ENCODE data around the gene HS3ST3B1. TPM values are rescaled to one million over a fixed set of nuclear protein-coding genes. Genes with fewer than 3 reads are reported as not detected.

The HS3ST3B1 gene
- polyA plus RNA-seq, 1 of the 3 experiments (the other 2 are of a cell fraction): 0.67 TPM

DNA sequence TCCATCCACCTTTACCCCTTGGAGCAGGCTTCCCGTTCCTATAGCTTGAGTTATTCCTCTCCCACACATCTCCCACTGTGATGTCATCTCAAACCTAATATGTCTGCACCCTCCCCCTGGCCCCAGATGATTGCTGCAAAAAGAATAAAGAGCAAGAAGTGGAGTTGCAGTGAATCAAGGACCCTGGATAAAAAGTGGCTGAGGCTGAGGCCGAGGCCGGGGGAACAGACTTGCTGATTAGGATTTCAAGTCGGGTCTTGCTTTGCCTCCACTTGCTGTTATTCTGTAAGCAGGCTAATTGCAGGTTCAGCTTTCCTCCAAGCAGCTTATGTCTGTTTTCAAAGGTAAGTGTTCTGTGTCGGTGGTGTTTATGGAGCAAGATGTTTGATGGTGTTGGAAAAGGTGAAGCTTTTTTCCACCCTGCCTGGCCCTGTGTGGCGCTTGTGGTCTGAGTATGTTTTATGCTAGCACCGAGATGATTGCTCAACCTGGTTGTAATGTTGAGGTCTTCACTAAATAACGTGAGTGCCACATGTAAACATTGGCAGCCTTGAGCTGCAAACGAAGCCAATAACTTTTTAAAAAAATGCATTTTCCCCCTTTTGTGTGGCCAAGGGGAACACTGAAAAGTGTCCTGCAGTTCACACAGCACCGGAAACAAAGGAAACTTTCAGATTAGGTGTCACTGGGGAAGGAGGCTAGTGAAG, 15.4 kb downstream of the HS3ST3B1 start:
- Histone ChIP-seq H3K27ac (ENCODE audit: low read depth in 2 of 2, low read length in 1 of 2) (no peak overlapping the region), H3K9ac (no peak overlapping the region), H3F3A (replicated peaks; ENCODE audit: insufficient read depth) (no peaks in the 10 kb centered on the region), H2AFZ (ENCODE audit: low read depth) (no peak overlapping the region), H3K4me1 (ENCODE audit: control insufficient read depth in 1 of 2, insufficient read depth in 2 of 2, low read depth in 1 of 2, low read length in 1 of 2) (no peaks in the 10 kb centered on the region), H3K79me2 (ENCODE audit: insufficient read depth) (no peaks in the 10 kb centered on the region), H3K4me2 (no peak overlapping the region), H3K27me3 (ENCODE audit: insufficient read depth) (no peaks in the 10 kb centered on the region; the same call in 1 of the 2 replicates), H4K20me1 (ENCODE audit: insufficient read depth) (no peaks in the 10 kb centered on the region), H3K4me3 (ENCODE audit: low read depth in 2 of 2, low read length in 1 of 2) (no peak overlapping the region), H3K9me3 (no peaks in the 10 kb centered on the region), H3K36me3 (replicated peaks in 1 of 2; ENCODE audit: control insufficient read depth in 1 of 2, insufficient read depth in 2 of 2, low read length in 1 of 2) (no peaks in the 10 kb centered on the region), H3K9me2 (no peaks in the 10 kb centered on the region)
- ChIA-PET CTCF (interaction anchor here (3.0 kb wide), 1 partner anchor 14 kb away, joined by 17 read pairs; no protein-coding TSS in a partner anchor), POLR2A (no interaction called here)
- TF ChIP-seq, protein P1, sequence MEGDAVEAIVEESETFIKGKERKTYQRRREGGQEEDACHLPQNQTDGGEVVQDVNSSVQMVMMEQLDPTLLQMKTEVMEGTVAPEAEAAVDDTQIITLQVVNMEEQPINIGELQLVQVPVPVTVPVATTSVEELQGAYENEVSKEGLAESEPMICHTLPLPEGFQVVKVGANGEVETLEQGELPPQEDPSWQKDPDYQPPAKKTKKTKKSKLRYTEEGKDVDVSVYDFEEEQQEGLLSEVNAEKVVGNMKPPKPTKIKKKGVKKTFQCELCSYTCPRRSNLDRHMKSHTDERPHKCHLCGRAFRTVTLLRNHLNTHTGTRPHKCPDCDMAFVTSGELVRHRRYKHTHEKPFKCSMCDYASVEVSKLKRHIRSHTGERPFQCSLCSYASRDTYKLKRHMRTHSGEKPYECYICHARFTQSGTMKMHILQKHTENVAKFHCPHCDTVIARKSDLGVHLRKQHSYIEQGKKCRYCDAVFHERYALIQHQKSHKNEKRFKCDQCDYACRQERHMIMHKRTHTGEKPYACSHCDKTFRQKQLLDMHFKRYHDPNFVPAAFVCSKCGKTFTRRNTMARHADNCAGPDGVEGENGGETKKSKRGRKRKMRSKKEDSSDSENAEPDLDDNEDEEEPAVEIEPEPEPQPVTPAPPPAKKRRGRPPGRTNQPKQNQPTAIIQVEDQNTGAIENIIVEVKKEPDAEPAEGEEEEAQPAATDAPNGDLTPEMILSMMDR (IDR thresholded peaks at IDR 0.05): no peak
- TF ChIP-seq NRF1 (IDR thresholded peaks at IDR 0.05; ENCODE audit: low read depth, low read length) (no peak), SIN3A (IDR thresholded peaks at IDR 0.05; ENCODE audit: borderline replicate concordance, low read depth, low read length) (no peak), EZH2phosphoT487 (IDR thresholded peaks at IDR 0.05; ENCODE audit: borderline replicate concordance, low read depth) (no peak), POLR2AphosphoS5 (IDR thresholded peaks at IDR 0.05; ENCODE audit: low read depth, low read length) (no peak), FOXM1 (IDR thresholded peaks at IDR 0.05; ENCODE audit: low read depth) (no peak), JUND (IDR thresholded peaks at IDR 0.05) (no peak), RXRA (IDR thresholded peaks at IDR 0.05; ENCODE audit: borderline replicate concordance, low read depth) (no peak), CHD2 (IDR thresholded peaks at IDR 0.05; ENCODE audit: low read length, partially characterized antibody) (no peak), YY1 (IDR thresholded peaks at IDR 0.05; ENCODE audit: low read depth) (no peak), MEF2A (IDR thresholded peaks at IDR 0.05; ENCODE audit: borderline replicate concordance, low read depth) (no peak)
- TF ChIP-seq, protein P2, sequence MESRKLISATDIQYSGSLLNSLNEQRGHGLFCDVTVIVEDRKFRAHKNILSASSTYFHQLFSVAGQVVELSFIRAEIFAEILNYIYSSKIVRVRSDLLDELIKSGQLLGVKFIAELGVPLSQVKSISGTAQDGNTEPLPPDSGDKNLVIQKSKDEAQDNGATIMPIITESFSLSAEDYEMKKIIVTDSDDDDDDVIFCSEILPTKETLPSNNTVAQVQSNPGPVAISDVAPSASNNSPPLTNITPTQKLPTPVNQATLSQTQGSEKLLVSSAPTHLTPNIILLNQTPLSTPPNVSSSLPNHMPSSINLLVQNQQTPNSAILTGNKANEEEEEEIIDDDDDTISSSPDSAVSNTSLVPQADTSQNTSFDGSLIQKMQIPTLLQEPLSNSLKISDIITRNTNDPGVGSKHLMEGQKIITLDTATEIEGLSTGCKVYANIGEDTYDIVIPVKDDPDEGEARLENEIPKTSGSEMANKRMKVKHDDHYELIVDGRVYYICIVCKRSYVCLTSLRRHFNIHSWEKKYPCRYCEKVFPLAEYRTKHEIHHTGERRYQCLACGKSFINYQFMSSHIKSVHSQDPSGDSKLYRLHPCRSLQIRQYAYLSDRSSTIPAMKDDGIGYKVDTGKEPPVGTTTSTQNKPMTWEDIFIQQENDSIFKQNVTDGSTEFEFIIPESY (IDR thresholded peaks at IDR 0.05; ENCODE audit: borderline replicate concordance, low read depth): no peak
- TF ChIP-seq, protein P3, sequence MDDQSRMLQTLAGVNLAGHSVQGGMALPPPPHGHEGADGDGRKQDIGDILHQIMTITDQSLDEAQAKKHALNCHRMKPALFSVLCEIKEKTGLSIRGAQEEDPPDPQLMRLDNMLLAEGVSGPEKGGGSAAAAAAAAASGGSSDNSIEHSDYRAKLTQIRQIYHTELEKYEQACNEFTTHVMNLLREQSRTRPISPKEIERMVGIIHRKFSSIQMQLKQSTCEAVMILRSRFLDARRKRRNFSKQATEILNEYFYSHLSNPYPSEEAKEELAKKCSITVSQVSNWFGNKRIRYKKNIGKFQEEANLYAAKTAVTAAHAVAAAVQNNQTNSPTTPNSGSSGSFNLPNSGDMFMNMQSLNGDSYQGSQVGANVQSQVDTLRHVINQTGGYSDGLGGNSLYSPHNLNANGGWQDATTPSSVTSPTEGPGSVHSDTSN (IDR thresholded peaks at IDR 0.05): no peak
- TF ChIP-seq, protein P4, sequence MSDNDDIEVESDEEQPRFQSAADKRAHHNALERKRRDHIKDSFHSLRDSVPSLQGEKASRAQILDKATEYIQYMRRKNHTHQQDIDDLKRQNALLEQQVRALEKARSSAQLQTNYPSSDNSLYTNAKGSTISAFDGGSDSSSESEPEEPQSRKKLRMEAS (IDR thresholded peaks at IDR 0.05; ENCODE audit: low read depth): no peak
- WGBS (ENCODE audit: low lambda C conversion rate): 22% methylated on average over 10 of the region's 10 CpGs
- DNase-seq: no peak

Data from SK-N-SH (cell line).